ENCODE data around the gene PCMT1. TPM values are rescaled to one million over a fixed set of nuclear protein-coding genes. Genes with fewer than 3 reads are reported as not detected.

The PCMT1 gene
- total RNA-seq, 1 donor from 2014 or later = 63.7 TPM

DNA sequence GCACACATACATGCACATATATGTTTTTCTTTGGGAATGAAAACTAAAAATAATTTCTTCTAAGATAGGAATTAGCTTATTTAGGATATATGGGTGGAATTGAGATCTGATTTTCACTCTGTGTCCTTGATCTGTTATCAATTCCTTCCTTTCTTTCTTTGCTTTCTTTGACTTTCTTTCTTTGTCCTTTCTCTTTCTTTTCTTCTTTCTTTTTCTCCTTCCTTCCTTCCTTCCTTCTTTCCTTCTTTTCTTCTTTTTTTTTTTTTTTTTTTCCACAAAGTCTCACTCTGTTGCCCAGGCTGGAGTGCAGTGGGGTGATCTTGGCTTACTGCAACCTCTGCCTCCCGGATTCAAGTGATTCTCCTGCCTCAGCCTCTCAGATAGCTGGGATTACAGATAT is 28.1 kb downstream of the PCMT1 start:
- no peak for DNase-seq
- H3K4me3 ChIP-seq = no peak overlapping the region
- intact Hi-C loops (cut with DNase I) = no loop called here
- no peak for TF ChIP-seq CTCF (IDR thresholded peaks at IDR 0.05)
- no peaks in the 10 kb centered on the region for H3K27me3 ChIP-seq (ENCODE audit: low read depth)
- peaks cover 54% of the 10 kb centered on the region for H3K36me3 ChIP-seq
- ATAC-seq = no peak
- H3K4me1 ChIP-seq = peaks cover 10% of the 10 kb centered on the region
- H3K27ac ChIP-seq = no peak overlapping the region
- no peaks in the 10 kb centered on the region for H3K9me3 ChIP-seq

DNA sequence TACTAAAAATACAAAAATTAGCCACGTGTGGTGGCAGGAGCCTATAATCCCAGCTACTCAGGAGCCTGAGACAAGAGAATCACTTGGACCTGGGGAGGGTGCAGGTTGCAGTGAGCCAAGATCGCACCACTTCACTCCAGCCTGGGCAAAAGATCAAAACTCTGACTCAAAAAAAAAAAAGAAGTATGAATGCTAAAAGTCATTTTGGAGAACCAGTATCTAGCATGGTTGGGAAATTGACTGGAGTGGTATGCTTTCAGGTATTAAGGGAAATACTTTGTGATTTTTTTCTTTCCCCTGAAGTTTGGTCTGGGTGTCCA is 30.1 kb downstream of the PCMT1 start:
- no peak overlapping the region for H3K4me3 ChIP-seq
- H3K27ac ChIP-seq = no peak overlapping the region
- no peak for TF ChIP-seq CTCF (IDR thresholded peaks at IDR 0.05)
- H3K27me3 ChIP-seq (ENCODE audit: low read depth) = no peaks in the 10 kb centered on the region
- DNase-seq (no peak), ATAC-seq (peak; percentile 59 to 69)
- H3K36me3 ChIP-seq = peaks cover 45% of the 10 kb centered on the region
- peaks cover 10% of the 10 kb centered on the region for H3K4me1 ChIP-seq
- intact Hi-C loops (cut with DNase I) = no loop called here
- H3K9me3 ChIP-seq = no peaks in the 10 kb centered on the region

DNA sequence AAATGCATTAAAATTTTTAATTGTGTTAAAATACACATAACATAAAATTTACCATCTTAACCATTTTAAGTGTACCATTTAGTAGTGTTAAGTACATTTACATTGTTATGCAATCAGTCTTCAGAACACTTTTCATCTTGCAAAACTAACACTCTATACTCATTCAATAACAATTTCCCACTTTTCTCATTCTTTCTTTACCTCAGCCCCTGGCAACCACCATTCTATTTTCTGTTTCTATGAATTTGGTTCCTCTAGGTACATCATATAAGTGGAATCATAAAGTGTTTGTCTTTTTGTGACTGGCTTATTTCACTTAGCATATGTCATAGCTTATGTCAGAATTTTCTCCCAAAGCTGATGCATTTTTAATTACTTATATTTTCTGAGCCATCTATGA is 32.2 kb downstream of the PCMT1 start:
- intact Hi-C loops (cut with DNase I) = no loop called here
- TF ChIP-seq CTCF (IDR thresholded peaks at IDR 0.05) = no peak
- Histone ChIP-seq H3K4me3 (no peak overlapping the region), H3K27ac (no peak overlapping the region), H3K9me3 (no peaks in the 10 kb centered on the region), H3K27me3 (ENCODE audit: low read depth) (no peaks in the 10 kb centered on the region), H3K4me1 (peaks cover 10% of the 10 kb centered on the region), H3K36me3 (peaks cover 32% of the 10 kb centered on the region)
- peak; percentile 34 to 72 for ATAC-seq
- no peak for DNase-seq

GRCh38 chr6:149782337-149782736 is 32.8 kb downstream of the PCMT1 start:
- peak; percentile 35 to 62 for ATAC-seq
- H3K27ac ChIP-seq = no peak overlapping the region
- H3K36me3 ChIP-seq = peaks cover 32% of the 10 kb centered on the region
- no peak for DNase-seq
- H3K9me3 ChIP-seq = no peaks in the 10 kb centered on the region
- peaks cover 10% of the 10 kb centered on the region for H3K4me1 ChIP-seq
- intact Hi-C loops (cut with DNase I) = no loop called here
- H3K4me3 ChIP-seq = no peak overlapping the region
- no peak for TF ChIP-seq CTCF (IDR thresholded peaks at IDR 0.05)
- no peaks in the 10 kb centered on the region for H3K27me3 ChIP-seq (ENCODE audit: low read depth)

- peaks cover 25% of the 10 kb centered on the region for H3K36me3 ChIP-seq
- no peaks in the 10 kb centered on the region for H3K9me3 ChIP-seq
- H3K4me3 ChIP-seq = no peak overlapping the region
- no peak for ATAC-seq
- no peak for TF ChIP-seq CTCF (IDR thresholded peaks at IDR 0.05)
- no peaks in the 10 kb centered on the region for H3K27me3 ChIP-seq (ENCODE audit: low read depth)
- intact Hi-C loops (cut with DNase I) = no loop called here
- peaks cover 10% of the 10 kb centered on the region for H3K4me1 ChIP-seq
- H3K27ac ChIP-seq = no peak overlapping the region
- no peak for DNase-seq
These were observed 34.0 kb downstream of the PCMT1 start for GRCh38 chr6:149783551-149783950.

- H3K4me3 ChIP-seq = no peak overlapping the region
- intact Hi-C loops (cut with DNase I) = no loop called here
- ATAC-seq = no peak
- H3K36me3 ChIP-seq = peaks cover 67% of the 10 kb centered on the region
- TF ChIP-seq CTCF (IDR thresholded peaks at IDR 0.05) = no peak
- H3K27ac ChIP-seq = no peak overlapping the region
- DNase-seq = no peak
- no peaks in the 10 kb centered on the region for H3K27me3 ChIP-seq (ENCODE audit: low read depth)
- no peaks in the 10 kb centered on the region for H3K4me1 ChIP-seq
- H3K9me3 ChIP-seq = no peaks in the 10 kb centered on the region
These were observed 56.6 kb downstream of the PCMT1 start for GRCh38 chr6:149806127-149806526.
